ENCODE data around the gene DPEP2.

GRCh38 chr16:67943619-67944504 lies 55.4 kb downstream of the DPEP2 start, which contains the start of gene LCAT:
- TF ChIP-seq EZH2phosphoT487 (IDR thresholded peaks at IDR 0.05; ENCODE audit: low read length) (no peak), CTCF (IDR thresholded peaks at IDR 0.05; ENCODE audit: low read length) (no peak), EZH2 (optimal IDR thresholded peaks at IDR 0.05; ENCODE audit: low read depth, low read length) (no peak)
